Trophoblast cell (in vitro differentiated cells and primary cell): ENCODE measurements around the gene CATSPERE.

Experiments
- DNase-seq, 2 donors: peaks; one replicate each; pipeline ENCODE4 v3.0.0-alpha.2; 2016
- H2AFZ ChIP-seq: 2 replicates; pipeline ENCODE4 v1.6.1; 2013; ENCODE audit warnings: low read length, moderate library complexity, mild to moderate bottlenecking; ENCODE audit not compliant: insufficient read depth, poor library complexity
- H2AK5ac ChIP-seq: 2 replicates; pipeline ENCODE4 v1.6.1; 2013; ENCODE audit warnings: mild to moderate bottlenecking, low read length
- H2BK120ac ChIP-seq: 2 replicates; pipeline ENCODE4 v1.6.1; 2013; ENCODE audit warnings: low read length, mild to moderate bottlenecking, moderate library complexity; ENCODE audit not compliant: insufficient read depth, poor library complexity
- H2BK12ac ChIP-seq: 2 replicates; pipeline ENCODE4 v1.6.1; 2013; ENCODE audit warnings: mild to moderate bottlenecking, low read length, moderate library complexity
- H2BK5ac ChIP-seq: 2 replicates; pipeline ENCODE4 v1.6.1; 2013; ENCODE audit warnings: low read length, low read depth, moderate library complexity, mild to moderate bottlenecking; ENCODE audit not compliant: poor library complexity
- H3K14ac ChIP-seq: 2 replicates; pipeline ENCODE4 v1.6.1; 2013; ENCODE audit warnings: mild to moderate bottlenecking, low read length
- H3K18ac ChIP-seq: 2 replicates; pipeline ENCODE4 v1.6.1; 2013; ENCODE audit warnings: mild to moderate bottlenecking, low read length
- H3K23ac ChIP-seq: 2 replicates; pipeline ENCODE4 v1.6.1; 2013; ENCODE audit warnings: low read length
- H3K27ac ChIP-seq: 2 replicates; pipeline ENCODE4 v1.5.1; 2013; ENCODE audit warnings: low read depth, mild to moderate bottlenecking, inconsistent platforms, low read length, moderate library complexity
- H3K27me3 ChIP-seq: 2 replicates; pipeline ENCODE4 v1.6.1; 2013; ENCODE audit warnings: inconsistent platforms, mild to moderate bottlenecking, low read length, moderate library complexity; ENCODE audit not compliant: insufficient read depth
- H3K36me3 ChIP-seq, 2 experiments: 1 replicate in 1 of 2; 2 replicates in 1 of 2; pipeline ENCODE4 v1.6.1; 2013; ENCODE audit warnings: low read length in 2 of 2, mild to moderate bottlenecking in 2 of 2, moderate library complexity in 1 of 2; ENCODE audit not compliant: insufficient read depth in 2 of 2, control insufficient read depth in 1 of 2
- H3K4ac ChIP-seq: 2 replicates; pipeline ENCODE4 v1.6.1; 2013; ENCODE audit warnings: low read depth, mild to moderate bottlenecking, low read length, moderate library complexity
- H3K4me1 ChIP-seq, 2 experiments: 1 replicate in 1 of 2; 2 replicates in 1 of 2; pipeline ENCODE4 v1.6.1; 2013; ENCODE audit warnings: low read length in 2 of 2, mild to moderate bottlenecking in 2 of 2, moderate library complexity in 1 of 2; ENCODE audit not compliant: insufficient read depth in 2 of 2, control insufficient read depth in 1 of 2
- H3K4me2 ChIP-seq: 2 replicates; pipeline ENCODE4 v1.6.1; 2013; ENCODE audit warnings: inconsistent platforms, mild to moderate bottlenecking, low read length, moderate library complexity
- H3K4me3 ChIP-seq: 2 replicates; pipeline ENCODE4 v1.5.1; 2013; ENCODE audit warnings: mild to moderate bottlenecking, low read depth, low read length, inconsistent platforms
- H3K79me1 ChIP-seq: one replicate; pipeline ENCODE4 v1.6.1; 2013; ENCODE audit warnings: low read length
- H3K79me2 ChIP-seq: 2 replicates; pipeline ENCODE4 v1.6.1; 2013; ENCODE audit warnings: low read length, mild to moderate bottlenecking; ENCODE audit not compliant: control insufficient read depth, insufficient read depth, poor library complexity
- H3K9ac ChIP-seq: 2 replicates; pipeline ENCODE4 v1.6.1; 2013; ENCODE audit warnings: mild to moderate bottlenecking, low read length
- H3K9me3 ChIP-seq: 2 replicates; pipeline ENCODE4 v1.6.1; 2013; ENCODE audit warnings: low read depth, mild to moderate bottlenecking, control low read depth, inconsistent platforms, low read length; ENCODE audit not compliant: insufficient read depth
- H4K12ac ChIP-seq: 2 replicates; pipeline ENCODE4 v1.6.1; 2013; ENCODE audit warnings: low read depth, mild to moderate bottlenecking, low read length, moderate library complexity
- H4K8ac ChIP-seq: 2 replicates; pipeline ENCODE4 v1.6.1; 2013; ENCODE audit warnings: low read depth, mild to moderate bottlenecking, low read length, moderate library complexity
- H4K91ac ChIP-seq: one replicate; pipeline ENCODE4 v1.6.1; 2013; ENCODE audit warnings: low read depth, mild to moderate bottlenecking, low read length, moderate library complexity
- WGBS: extraction: QIAGEN DNeasy Blood & Tissue Kit; methylation state at CpG from one replicate; pipeline ENCODE4 v1.1.7; 2013; ENCODE audit warnings: missing lambda C conversion rate; ENCODE audit not compliant: insufficient read length, insufficient coverage; ENCODE audit errors: extremely low coverage; 5-methylcytosine and 5-hydroxymethylcytosine counted together

The CATSPERE gene

GRCh38 chr1:244449936-244450508, 11.1 kb upstream of the CATSPERE start:
- peak in 1 of 2 donors; percentile 37 for DNase-seq
- Histone ChIP-seq H2AK5ac (no peak overlapping the region), H4K12ac (no peak overlapping the region), H3K79me1 (peaks cover 15% of the 10 kb centered on the region), H3K36me3 (peaks cover 0 to 4% of the 10 kb centered on the region in 2 experiments), H3K9me3 (no peaks in the 10 kb centered on the region), H3K23ac (no peak overlapping the region), H4K91ac (no peak overlapping the region), H3K4me1 (peaks cover 8 to 11% of the 10 kb centered on the region in 2 experiments), H4K8ac (no peak overlapping the region), H3K4me3 (no peak overlapping the region), H3K79me2 (peaks cover 7% of the 10 kb centered on the region), H3K4me2 (peak overlapping the region; percentile 87), H3K14ac (no peak overlapping the region), H2BK12ac (no peak overlapping the region), H3K18ac (no peak overlapping the region), H3K27ac (no peak overlapping the region), H2BK5ac (no peak overlapping the region), H3K4ac (no peak overlapping the region), H3K27me3 (no peaks in the 10 kb centered on the region), H3K9ac (no peak overlapping the region), H2AFZ (no peak overlapping the region), H2BK120ac (no peak overlapping the region)
- WGBS = no CpG with 5 or more reads among the region's 8 CpGs

GRCh38 chr1:244450597-244451538, 10.2 kb upstream of the CATSPERE start:
- no peaks in the 10 kb centered on the region for H3K9me3 ChIP-seq
- no CpG with 5 or more reads among the region's 41 CpGs for WGBS
- H2BK5ac ChIP-seq = peak overlapping the region; percentile 90

GRCh38 chr1:244451539-244451950, 9.5 kb upstream of the CATSPERE start, which contains the start of gene ADSS2:
Gene ADSS2, minus strand, starts transcription at chr1:244451909. Its CDS starts 92 bp downstream, at chr1:244451817.
- Histone ChIP-seq H3K4me3 (peak within 1 kb of the TSS; percentile 91), H2BK5ac (peak within 1 kb of the TSS; percentile 90), H3K27me3 (no peaks in the 10 kb centered on the region), H2BK120ac (peak within 1 kb of the TSS; percentile 85), H4K12ac (peak within 1 kb of the TSS; percentile 85), H3K79me2 (peaks cover 7% of the 10 kb centered on the region), H3K4me1 (peaks cover 8 to 11% of the 10 kb centered on the region in 2 experiments), H3K27ac (peak within 1 kb of the TSS; percentile 92), H3K36me3 (peaks cover 0 to 4% of the 10 kb centered on the region in 2 experiments), H3K9ac (peak within 1 kb of the TSS; percentile 97), H3K18ac (peak within 1 kb of the TSS; percentile 97), H3K79me1 (peaks cover 15% of the 10 kb centered on the region), H3K4me2 (peak within 1 kb of the TSS; percentile 87), H3K9me3 (no peaks in the 10 kb centered on the region), H4K8ac (peak within 1 kb of the TSS; percentile 87), H3K14ac (peak within 1 kb of the TSS; percentile 99), H2BK12ac (peak within 1 kb of the TSS; percentile 75), H4K91ac (peak within 1 kb of the TSS; percentile 88), H3K23ac (no peak within 1 kb of the TSS), H2AK5ac (peak within 1 kb of the TSS; percentile 80), H3K4ac (peak within 1 kb of the TSS; percentile 80), H2AFZ (peak within 1 kb of the TSS; percentile 73)
- DNase-seq = no peak
- no CpG with 5 or more reads among the region's 45 CpGs for WGBS

More at GRCh38 chr1:244450597-244451538, 10.2 kb upstream of the CATSPERE start:
- peak overlapping the region; percentile 85 for H2BK120ac ChIP-seq
- peaks cover 8 to 11% of the 10 kb centered on the region in 2 experiments for H3K4me1 ChIP-seq
- H2AFZ ChIP-seq = peak overlapping the region; percentile 73
- H4K8ac ChIP-seq = peak overlapping the region; percentile 87
- no peak overlapping the region for H3K23ac ChIP-seq
- peaks cover 0 to 4% of the 10 kb centered on the region in 2 experiments for H3K36me3 ChIP-seq
- peak overlapping the region; percentile 97 for H3K18ac ChIP-seq
- H3K79me2 ChIP-seq = peaks cover 7% of the 10 kb centered on the region
- H3K4ac ChIP-seq = peak overlapping the region; percentile 80
- peak overlapping the region; percentile 87 for H3K4me2 ChIP-seq
- peak overlapping the region; percentile 85 for H4K12ac ChIP-seq
- H3K27ac ChIP-seq = peak overlapping the region; percentile 92
- peak overlapping the region; percentile 80 for H2AK5ac ChIP-seq
- no peak overlapping the region for H2BK12ac ChIP-seq
- H3K27me3 ChIP-seq = no peaks in the 10 kb centered on the region
- H4K91ac ChIP-seq = peak overlapping the region; percentile 88
- DNase-seq = peak; percentile 27 to 63
- peak overlapping the region; percentile 99 for H3K14ac ChIP-seq
- H3K4me3 ChIP-seq = peak overlapping the region; percentile 91
- H3K9ac ChIP-seq = peak overlapping the region; percentile 97
- H3K79me1 ChIP-seq = peaks cover 15% of the 10 kb centered on the region

- Histone ChIP-seq H3K79me1 (peaks cover 15% of the 10 kb centered on the region), H3K23ac (no peak overlapping the region), H4K12ac (no peak overlapping the region), H2BK5ac (no peak overlapping the region), H2AK5ac (no peak overlapping the region), H4K91ac (no peak overlapping the region), H3K4me3 (no peak overlapping the region), H3K27ac (peak overlapping the region; percentile 92), H2BK12ac (no peak overlapping the region), H3K36me3 (peaks cover 0 to 4% of the 10 kb centered on the region in 2 experiments), H3K4me2 (peak overlapping the region; percentile 52), H4K8ac (no peak overlapping the region), H3K9me3 (no peaks in the 10 kb centered on the region), H3K14ac (no peak overlapping the region), H3K4me1 (peaks cover 8 to 11% of the 10 kb centered on the region in 2 experiments), H3K79me2 (peaks cover 7% of the 10 kb centered on the region), H3K4ac (no peak overlapping the region), H3K18ac (no peak overlapping the region), H2BK120ac (no peak overlapping the region), H3K9ac (no peak overlapping the region), H3K27me3 (no peaks in the 10 kb centered on the region), H2AFZ (no peak overlapping the region)
- no CpG with 5 or more reads among the region's 47 CpGs for WGBS
- peak; percentile 100 for DNase-seq
These were observed 8.9 kb upstream of the CATSPERE start for GRCh38 chr1:244451951-244452795.
